GM19099 (cell line): ENCODE data around the gene TANC2.

Experiments used
- POLR2A ChIP-seq: IDR thresholded peaks from 3 replicates; pipeline ENCODE4 v1.6.1; 2011; ENCODE audit warnings: low read depth; ENCODE audit not compliant: insufficient read length; ENCODE audit errors: extremely low read depth

Gene TANC2

DNA sequence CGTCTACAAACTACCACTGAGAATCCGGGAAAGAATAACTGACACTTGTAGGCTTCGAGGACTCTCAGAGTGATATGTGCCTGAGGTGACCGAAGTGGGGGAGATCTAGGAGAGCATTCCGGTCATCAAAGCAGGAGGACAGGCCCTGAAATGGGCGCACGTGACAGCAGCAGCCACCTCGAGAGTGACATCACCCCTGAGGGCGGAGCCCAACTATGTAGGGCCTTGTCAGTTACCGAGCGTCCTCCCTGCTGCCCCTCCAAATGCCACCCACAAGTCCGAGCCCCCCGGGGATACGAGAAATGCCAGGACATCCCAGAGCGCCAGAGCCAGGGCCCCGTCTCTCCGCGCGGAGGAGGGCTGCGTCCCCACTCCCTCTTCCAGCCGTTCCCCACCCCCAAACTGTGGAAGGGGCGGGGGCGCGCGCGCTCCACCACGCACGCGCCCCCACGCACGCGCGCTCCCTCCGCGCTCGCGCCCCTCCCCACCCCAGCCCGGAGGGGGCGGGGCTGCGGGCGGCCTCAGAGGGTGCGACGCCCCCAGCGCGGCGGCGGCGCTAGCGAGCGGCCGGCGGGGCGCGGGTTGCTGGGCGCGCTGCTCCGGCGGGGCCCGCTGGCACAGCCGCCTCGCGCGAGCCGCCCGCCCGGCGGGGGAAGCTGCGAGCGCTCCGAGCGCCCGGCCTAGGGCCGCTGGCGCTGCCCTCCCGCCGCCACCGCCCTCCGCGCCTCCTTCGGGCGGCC, at the start of gene TANC2:
TSS of gene TANC2 (plus strand) at position 550 of the 740 bp plus-strand sequence. CDS start 43,325 bp downstream, outside the sequence.
- no peak for TF ChIP-seq POLR2A

GRCh38 chr17:62916684-62917571, 49.1 kb upstream of the TANC2 start:
- TF ChIP-seq POLR2A: no peak

DNA sequence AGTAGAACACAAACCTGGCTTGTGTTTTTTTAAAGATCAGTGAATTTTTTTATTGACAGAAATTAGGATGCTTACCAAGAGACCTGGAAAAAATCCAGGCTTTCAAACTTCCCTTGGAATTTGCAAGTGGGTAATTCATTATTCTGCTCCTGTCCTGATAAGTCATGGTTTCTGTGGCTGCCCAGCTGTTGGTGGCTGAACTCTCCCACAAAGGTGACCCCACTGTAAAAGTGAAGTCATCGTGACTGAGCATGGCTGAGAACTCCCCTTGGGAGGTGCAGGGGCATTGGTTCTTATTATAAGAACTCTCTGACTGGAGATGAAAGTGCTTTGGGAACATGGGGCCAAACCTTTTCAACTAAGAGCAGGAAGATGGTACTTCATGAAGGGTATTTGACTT, 46.6 kb upstream of the TANC2 start:
- TF ChIP-seq POLR2A: no peak

DNA sequence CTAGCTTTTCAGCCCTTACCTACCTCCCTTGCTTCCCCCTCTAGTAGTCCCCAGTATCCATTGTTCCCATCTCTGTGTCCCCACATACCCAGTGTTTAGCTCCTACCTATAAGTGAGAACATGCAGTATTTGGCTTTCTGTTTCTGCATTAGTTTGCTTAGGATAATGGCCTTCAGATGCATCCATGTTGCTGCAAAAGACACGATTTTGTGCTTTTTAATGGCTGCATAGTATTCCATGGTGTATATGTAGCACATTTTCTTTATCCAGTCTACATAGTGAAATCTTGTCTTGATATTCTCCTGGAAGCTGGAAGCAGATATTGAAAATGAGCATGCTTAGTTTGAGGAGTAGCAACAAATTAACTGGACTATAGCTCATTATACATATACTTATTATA, 45.7 kb upstream of the TANC2 start:
- no peak for TF ChIP-seq POLR2A

DNA sequence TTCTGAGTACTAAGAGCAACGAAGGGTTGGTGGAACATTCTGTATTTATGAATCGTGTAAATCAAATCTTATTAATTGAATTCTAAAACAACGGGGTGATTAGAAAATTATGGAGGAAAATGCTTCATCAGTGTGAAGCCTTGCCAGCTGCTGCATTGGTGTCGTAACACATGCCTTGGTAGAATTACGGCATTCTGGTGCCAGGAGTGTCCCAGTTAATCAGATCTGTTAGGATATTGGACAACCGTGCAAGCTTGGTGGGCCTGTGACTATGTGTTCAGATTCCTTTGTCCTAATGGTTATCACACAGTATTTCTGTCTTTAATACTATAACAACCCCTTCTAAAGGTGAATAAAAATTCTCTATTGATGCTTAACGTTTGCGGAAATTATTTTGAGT, 44.2 kb upstream of the TANC2 start:
- no peak for TF ChIP-seq POLR2A

- no peak for TF ChIP-seq POLR2A
Observed at GRCh38 chr17:62923258-62924150, 42.5 kb upstream of the TANC2 start.

- TF ChIP-seq POLR2A: no peak
Observed at GRCh38 chr17:62925267-62925836, 40.7 kb upstream of the TANC2 start.

DNA sequence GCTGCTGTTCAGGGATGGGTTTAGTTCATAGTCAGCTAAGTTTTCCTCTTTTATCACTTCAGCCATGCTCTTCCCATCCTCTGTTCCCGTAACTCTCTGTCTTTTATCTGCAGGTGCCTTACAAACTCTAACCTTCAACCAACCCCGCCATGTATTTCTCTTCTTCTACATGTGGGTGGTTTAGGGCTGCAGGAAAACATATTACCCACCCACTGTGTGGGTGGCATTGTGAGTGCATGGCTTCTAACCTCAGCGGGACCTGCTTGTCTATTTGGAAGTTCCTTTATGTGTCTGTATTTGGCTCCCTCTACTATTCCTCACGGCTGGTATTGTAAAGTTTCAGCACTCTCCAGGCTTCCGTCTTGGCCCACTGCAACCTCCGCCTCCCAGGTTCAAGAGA, 39.0 kb upstream of the TANC2 start:
- no peak for TF ChIP-seq POLR2A

GRCh38 chr17:62929320-62929719, 36.7 kb upstream of the TANC2 start:
- no peak for TF ChIP-seq POLR2A

DNA sequence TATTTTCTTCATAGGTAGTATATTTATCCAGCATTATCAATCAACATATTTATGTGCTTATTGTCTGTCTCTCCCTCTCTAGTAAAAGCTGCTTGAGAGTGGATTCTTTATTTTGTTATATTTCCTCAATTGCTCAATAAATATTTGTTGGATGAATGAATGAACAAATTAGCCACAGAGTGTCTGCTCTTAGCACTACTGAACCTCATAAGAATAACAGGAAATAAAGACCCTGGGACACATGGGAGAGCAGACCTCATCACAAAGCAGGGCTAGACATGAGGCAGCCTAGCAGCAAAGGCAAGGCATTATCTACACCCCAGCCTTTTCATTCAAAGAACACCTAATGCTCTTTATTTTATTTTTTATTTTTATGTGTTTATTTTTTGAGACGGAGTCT, 34.9 kb upstream of the TANC2 start:
- no peak for TF ChIP-seq POLR2A

GRCh38 chr17:62933501-62934385, 32.3 kb upstream of the TANC2 start:
- TF ChIP-seq POLR2A: no peak

GRCh38 chr17:62935098-62935497, 30.9 kb upstream of the TANC2 start:
- TF ChIP-seq POLR2A: no peak

- no peak for TF ChIP-seq POLR2A
Observed at GRCh38 chr17:62935523-62935922, 30.5 kb upstream of the TANC2 start.

GRCh38 chr17:62937606-62938005, 28.4 kb upstream of the TANC2 start:
- TF ChIP-seq POLR2A: no peak
